AG10803 (cell line): ENCODE data around the gene CADM2.
"Not testable (repeated sequence)": the region's sequence is repeated elsewhere in the genome, so short reads cannot be mapped to it uniquely, and the experiment has no call there.

Source experiments
- DNase-seq: peaks from one replicate; pipeline ENCODE4 v3.0.0; 2010; ENCODE audit warnings: low read depth
- H3K4me3 ChIP-seq: 2 replicates; pipeline ENCODE4 v1.5.1; 2011; ENCODE audit warnings: mild to moderate bottlenecking, low read length, control low read depth
- TF ChIP-seq, protein P1 (sequence below): conservative IDR thresholded peaks from 2 replicates; pipeline ENCODE4 v1.5.1; 2011; ENCODE audit warnings: mild to moderate bottlenecking, low read length, control low read depth, inconsistent platforms

CADM2 gene

DNA sequence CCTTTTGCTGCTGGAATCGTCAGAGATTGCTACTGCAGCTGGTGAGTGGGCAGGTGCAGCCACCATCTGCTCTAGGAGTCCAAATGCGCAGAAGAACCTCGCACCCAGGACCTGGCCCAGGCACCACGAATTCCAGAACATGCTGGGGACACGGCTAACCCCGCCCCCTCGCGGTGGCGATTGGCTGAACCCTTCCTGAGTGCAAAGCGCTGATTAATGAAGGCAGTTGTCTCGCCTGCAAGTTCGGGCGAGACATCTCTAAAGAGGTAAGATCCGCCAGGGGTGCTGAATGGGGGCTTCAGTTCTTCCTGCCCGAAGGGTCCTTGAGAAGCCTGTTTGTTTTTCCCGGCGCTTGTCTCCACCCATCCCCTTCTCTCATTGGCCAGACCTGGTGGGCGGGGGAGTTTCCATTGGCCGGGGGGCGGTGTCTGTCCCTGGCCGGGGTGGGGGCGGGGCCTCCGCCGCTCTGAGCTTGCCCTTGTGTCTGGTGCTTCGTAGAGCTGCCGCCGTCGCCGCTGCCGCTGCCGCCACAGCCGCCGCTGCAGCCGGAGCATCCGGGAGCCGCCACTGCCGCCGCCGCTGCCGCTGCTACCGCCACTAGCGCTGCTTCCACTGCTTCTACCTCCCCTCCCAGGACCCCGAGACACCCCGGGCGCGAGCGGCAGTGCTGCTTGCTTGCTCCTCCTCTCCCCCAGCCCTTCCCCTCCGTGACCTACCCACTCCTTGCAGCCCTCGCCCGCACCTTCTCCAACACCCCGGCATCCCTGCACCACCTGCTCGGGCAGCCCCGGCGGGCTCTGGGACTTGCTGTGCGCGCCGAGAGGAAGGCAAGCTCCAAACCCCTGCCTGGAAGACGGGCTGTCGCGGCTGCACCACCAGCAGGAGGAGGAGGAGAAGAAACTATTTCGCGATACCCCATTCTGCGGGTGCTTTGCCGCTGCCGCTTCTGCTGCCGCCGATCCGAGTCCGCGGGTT, at the start of gene CADM2:
Gene CADM2, plus strand, starts transcription at position 495 of the 975 bp plus-strand sequence.
- TF ChIP-seq, protein P1, sequence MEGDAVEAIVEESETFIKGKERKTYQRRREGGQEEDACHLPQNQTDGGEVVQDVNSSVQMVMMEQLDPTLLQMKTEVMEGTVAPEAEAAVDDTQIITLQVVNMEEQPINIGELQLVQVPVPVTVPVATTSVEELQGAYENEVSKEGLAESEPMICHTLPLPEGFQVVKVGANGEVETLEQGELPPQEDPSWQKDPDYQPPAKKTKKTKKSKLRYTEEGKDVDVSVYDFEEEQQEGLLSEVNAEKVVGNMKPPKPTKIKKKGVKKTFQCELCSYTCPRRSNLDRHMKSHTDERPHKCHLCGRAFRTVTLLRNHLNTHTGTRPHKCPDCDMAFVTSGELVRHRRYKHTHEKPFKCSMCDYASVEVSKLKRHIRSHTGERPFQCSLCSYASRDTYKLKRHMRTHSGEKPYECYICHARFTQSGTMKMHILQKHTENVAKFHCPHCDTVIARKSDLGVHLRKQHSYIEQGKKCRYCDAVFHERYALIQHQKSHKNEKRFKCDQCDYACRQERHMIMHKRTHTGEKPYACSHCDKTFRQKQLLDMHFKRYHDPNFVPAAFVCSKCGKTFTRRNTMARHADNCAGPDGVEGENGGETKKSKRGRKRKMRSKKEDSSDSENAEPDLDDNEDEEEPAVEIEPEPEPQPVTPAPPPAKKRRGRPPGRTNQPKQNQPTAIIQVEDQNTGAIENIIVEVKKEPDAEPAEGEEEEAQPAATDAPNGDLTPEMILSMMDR, result peak; percentile 25
- peak within 1 kb of the TSS; percentile 59 for H3K4me3 ChIP-seq
- DNase-seq, result peak; percentile 75

DNA sequence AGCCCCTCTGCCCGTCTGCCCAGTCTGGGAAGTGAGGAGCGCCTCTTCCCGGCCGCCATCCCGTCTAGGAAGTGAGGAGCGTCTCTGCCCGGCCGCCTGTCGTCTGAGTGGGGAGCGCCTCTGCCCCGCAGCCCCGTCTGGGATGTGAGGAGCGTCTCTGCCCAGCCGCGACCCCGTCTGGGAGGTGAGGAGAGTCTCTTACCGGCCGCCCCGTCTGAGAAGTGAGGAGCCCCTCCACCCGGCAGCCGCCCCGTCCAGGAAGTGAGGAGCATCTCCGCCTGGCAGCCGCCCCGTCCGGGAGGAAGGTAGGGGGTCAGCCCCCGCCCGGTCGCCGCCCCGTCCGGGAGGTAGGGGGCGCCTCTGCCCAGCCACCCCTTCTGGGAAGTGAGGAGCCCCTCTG, 40.2 kb upstream of the CADM2 start:
- DNase-seq, result not testable (repeated sequence)

DNA sequence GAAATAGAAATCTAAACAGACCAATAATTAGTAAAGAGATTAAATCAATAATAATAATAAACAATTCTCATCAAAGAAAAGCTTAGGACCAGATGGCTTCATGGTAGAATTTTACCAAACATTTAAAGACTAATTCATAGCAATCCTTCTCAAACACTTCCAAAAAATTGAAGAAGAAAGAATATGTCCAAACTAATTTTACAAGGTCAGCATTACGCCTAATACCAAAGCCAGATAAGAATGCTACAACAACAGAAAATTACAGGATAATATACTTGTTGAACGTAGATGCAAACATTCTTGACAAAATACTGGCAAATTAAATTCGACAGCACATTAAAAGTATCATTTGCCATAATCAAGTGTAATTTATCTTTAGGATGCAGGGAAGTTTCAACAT, 36.1 kb upstream of the CADM2 start:
- DNase-seq, result no peak
- TF ChIP-seq, protein P1, result no peak
- H3K4me3 ChIP-seq, result no peak overlapping the region

More for the DNA sequence above, 40.2 kb upstream of the CADM2 start:
- H3K4me3 ChIP-seq, result not testable (repeated sequence)

- TF ChIP-seq, protein P1, result no peak
- H3K4me3 ChIP-seq, result no peak overlapping the region
- DNase-seq, result no peak
These were observed 33.2 kb upstream of the CADM2 start for GRCh38 chr3:84925571-84925970.

DNA sequence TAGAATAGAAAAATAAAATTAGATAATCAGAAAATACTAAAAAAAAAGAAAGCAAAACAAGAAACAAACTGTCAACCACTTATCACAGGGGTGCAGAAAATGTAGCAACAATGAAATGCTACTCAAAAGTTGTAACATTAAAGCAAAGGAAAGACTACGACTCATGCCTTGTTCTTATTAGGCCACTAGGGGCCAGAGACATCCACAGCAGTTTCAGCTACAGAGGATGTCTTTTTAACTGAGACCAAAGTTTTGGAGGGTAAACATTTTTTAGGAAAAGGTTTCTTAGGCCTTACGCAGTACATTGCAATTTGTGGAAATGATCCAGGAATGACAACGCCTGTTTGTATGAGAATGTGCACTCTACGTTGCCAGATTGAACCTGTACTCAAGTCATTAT, 15.4 kb upstream of the CADM2 start:
- DNase-seq, result no peak
- no peak overlapping the region for H3K4me3 ChIP-seq
- TF ChIP-seq, protein P1, result no peak

DNA sequence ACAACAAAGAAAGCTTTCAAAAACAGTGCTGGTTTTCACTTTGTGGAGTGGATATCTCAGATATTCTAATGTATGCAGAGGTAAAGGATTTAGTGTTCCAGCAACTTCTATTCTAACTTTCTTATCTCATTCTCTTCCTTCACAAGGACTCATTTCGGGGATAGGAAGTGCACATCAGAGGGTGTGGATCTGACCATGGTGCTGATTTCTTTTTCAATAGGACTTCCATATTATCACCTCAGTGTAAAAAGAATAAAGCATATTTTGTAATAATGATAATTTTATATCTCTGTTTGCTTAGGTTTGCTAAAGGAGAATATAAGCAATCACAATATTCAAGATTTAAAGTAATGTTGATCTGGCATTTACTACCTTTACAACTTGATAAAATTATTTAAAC, 12.5 kb upstream of the CADM2 start:
- DNase-seq, result no peak
- TF ChIP-seq, protein P1, result no peak
- H3K4me3 ChIP-seq, result no peak overlapping the region

DNA sequence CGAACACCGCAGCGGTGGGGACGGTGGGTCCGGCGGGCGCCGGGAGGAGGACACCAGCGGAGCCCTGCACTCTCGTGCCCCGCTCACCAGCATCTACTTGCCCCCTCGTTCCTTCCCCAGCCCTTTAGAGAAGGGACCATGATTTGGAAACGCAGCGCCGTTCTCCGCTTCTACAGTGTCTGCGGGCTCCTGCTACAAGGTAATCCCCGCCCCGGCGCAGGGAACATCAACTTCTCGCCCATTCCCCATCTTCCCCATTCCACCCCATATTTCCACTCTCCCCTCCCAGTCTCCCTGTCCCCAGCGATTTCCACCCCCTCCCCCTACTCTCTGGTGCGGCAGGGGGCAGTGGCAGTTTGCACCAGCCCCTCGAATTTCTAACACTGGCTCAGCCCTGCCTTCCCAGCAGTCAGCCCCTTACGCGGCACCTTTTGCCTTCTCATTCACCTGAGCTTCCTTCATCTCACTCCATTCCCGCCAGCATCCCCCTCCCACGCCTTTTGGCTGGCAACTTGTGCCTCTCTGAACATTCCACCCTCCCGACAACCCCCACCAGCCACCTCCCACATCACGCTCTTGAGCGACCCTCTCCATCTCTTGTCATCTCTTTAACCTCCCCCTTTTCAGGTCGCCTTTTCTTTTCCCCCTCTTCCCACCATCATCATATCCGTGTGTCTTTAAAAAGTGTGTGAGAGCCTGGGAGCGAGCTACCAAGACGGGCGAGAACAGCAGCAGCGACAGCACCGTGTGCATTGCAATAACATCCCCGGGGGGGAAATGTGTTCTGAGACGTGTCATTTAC, 882 bp downstream of the CADM2 start:
- peak overlapping the region; percentile 54 for H3K4me3 ChIP-seq
- no peak for DNase-seq
- TF ChIP-seq, protein P1, result no peak
